Breast epithelium (tissue), 4 donors: Measurements from ENCODE around the gene GPN2. TPM values are rescaled to one million over a fixed set of nuclear protein-coding genes. Genes with fewer than 3 reads are reported as not detected.
A peak's percentile ranks its signal among the peaks of the same experiment; 100 is the strongest.

Source experiments
- DNase-seq, 2 donors: peaks; one replicate each; pipeline ENCODE4 v3.0.0-alpha.2; 2019; ENCODE audit warnings: low spot score in 2 of 2
- H3K27ac ChIP-seq, 2 donors: fragments of 200-600 bp; sonication (generic) in 1 of 2; one replicate each; pipeline ENCODE4 v1.5.1; 2016 to 2019; ENCODE audit warnings: mild to moderate bottlenecking in 1 of 2
- H3K27me3 ChIP-seq, 2 donors: fragments of 200-600 bp; sonication (generic) in 1 of 2; one replicate each; pipeline versions ENCODE4 v1.5.1 to v1.6.0; 2017 to 2019; ENCODE audit warnings: control low read depth in 1 of 2, mild to moderate bottlenecking in 1 of 2
- H3K36me3 ChIP-seq: fragments of 200-600 bp; one replicate; pipeline ENCODE4 v1.5.1; 2019
- H3K4me1 ChIP-seq, 2 donors: fragments of 200-600 bp; sonication (generic); one replicate each; pipeline ENCODE4 v1.5.1; 2016 to 2019; ENCODE audit warnings: control low read depth in 1 of 2
- H3K4me3 ChIP-seq, 3 donors: fragments of 200-600 bp; sonication (generic); 1 replicate in 2 of 3; 2 replicates in 1 of 3; pipeline ENCODE4 v1.5.1; 2016 to 2019; ENCODE audit warnings: mild to moderate bottlenecking in 3 of 3, moderate library complexity in 2 of 3
- H3K9me3 ChIP-seq, 2 donors: fragments of 200-600 bp; sonication (generic) in 1 of 2; one replicate each; pipeline ENCODE4 v1.5.1; 2016 to 2019; ENCODE audit warnings: control low read depth in 1 of 2
- POLR2A ChIP-seq: fragments of 450-650 bp; IDR thresholded peaks from one replicate; pipeline ENCODE4 v1.6.1; 2016; ENCODE audit warnings: antibody characterized with exemption, mild to moderate bottlenecking, moderate library complexity
- POLR2AphosphoS5 ChIP-seq, 3 donors: sonication (generic); formaldehyde crosslinking; IDR thresholded peaks; one replicate each; pipeline ENCODE4 v1.6.1; 2017; ENCODE audit warnings: antibody characterized with exemption in 3 of 3
- intact Hi-C: fragments of 100-400 bp; cut with DNase I; formaldehyde crosslinking; loops from one replicate; pipeline ENCODE4 v1.15.1; 2023; ENCODE audit warnings: low total_unique reads
- total RNA-seq, 3 donors: library from RNA; depleted of rRNA; stranded (reverse); fragments of >200 nt; gene quantifications; one replicate each; pipeline ENCODE4 v1.1.0, GENCODE V29; 2016
- TF ChIP-seq, protein P1 (sequence below), 3 donors: fragments of 450-650 bp; IDR thresholded peaks; one replicate each; pipeline ENCODE4 v1.5.1; 2016 to 2017; ENCODE audit warnings: antibody characterized with exemption in 3 of 3, mild to moderate bottlenecking in 3 of 3, moderate library complexity in 3 of 3

Gene GPN2
- 10 to 100 TPM in 2 of 3 donors, 1 to 10 TPM in 1; 8.5 to 17.7 (median 13.4) TPM for total RNA-seq

DNA sequence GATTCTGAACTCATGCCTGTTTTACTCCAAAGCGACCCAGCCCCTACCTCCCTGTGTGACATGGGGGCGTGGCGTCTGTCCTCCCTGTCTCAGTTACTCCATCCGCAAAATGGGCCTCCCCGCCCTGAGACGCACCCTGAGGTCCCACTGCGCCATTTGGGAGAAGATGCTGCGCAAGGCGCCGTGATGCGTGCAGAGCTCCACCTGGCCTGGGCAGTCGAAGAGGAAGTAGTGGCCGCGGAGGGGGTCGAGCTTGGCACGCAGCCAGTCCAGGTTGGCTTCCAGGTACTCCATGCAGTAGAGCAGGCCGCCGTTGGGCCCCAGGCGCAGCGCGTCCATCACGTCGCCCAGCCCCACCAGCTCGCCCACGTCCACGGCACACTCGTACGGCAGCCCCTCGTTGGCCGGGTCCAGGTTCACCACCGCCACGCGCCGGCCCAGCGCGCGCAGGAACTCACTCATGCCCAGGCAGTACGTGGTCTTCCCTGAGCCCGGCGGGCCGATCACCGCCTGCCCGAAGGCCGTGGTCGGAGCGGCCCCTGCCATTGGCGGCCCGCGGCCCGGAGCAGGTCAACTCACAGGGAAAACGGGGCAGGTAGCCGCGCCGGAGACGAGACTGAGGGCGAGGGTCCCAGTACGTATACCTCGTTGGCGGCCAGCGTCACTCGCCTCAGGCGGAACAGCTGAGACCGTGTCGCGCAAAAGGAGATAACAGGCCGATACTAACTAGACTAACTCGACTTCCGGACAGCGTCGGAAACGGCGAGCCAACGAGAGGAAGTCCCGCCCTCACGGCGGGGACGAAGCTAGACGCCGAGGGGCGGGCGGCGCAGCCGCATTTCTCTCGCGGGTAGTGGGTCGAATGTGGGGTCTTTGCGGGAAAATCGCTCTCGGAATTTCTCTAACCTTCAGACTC lies at the start of gene GPN2:
Gene GPN2, minus strand, starts transcription at position 733 of the 916 bp plus-strand sequence. Its CDS starts 187 bp downstream, at position 546.
- H3K9me3 ChIP-seq, result no peaks in the 10 kb centered on the region
- intact Hi-C loops, result loop anchor here (10.0 kb wide), 1 partner anchor 95 kb away; no protein-coding TSS in a partner anchor
- no peaks in the 10 kb centered on the region for H3K27me3 ChIP-seq
- peak; percentile 62 to 64 for DNase-seq
- TF ChIP-seq, protein P1, sequence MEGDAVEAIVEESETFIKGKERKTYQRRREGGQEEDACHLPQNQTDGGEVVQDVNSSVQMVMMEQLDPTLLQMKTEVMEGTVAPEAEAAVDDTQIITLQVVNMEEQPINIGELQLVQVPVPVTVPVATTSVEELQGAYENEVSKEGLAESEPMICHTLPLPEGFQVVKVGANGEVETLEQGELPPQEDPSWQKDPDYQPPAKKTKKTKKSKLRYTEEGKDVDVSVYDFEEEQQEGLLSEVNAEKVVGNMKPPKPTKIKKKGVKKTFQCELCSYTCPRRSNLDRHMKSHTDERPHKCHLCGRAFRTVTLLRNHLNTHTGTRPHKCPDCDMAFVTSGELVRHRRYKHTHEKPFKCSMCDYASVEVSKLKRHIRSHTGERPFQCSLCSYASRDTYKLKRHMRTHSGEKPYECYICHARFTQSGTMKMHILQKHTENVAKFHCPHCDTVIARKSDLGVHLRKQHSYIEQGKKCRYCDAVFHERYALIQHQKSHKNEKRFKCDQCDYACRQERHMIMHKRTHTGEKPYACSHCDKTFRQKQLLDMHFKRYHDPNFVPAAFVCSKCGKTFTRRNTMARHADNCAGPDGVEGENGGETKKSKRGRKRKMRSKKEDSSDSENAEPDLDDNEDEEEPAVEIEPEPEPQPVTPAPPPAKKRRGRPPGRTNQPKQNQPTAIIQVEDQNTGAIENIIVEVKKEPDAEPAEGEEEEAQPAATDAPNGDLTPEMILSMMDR (IDR thresholded peaks at IDR 0.05), result no peak
- TF ChIP-seq POLR2AphosphoS5 (IDR thresholded peaks at IDR 0.05) (peak in 2 of 3 donors; percentile 79 to 90), POLR2A (peak; percentile 50)
- H3K27ac ChIP-seq, result peak within 1 kb of the TSS; percentile 87 to 90
- no peaks in the 10 kb centered on the region for H3K36me3 ChIP-seq
- H3K4me3 ChIP-seq, result peak within 1 kb of the TSS; percentile 82 to 96 (median 95)
- H3K4me1 ChIP-seq, result peaks cover 9 to 13% of the 10 kb centered on the region in 2 donors

DNA sequence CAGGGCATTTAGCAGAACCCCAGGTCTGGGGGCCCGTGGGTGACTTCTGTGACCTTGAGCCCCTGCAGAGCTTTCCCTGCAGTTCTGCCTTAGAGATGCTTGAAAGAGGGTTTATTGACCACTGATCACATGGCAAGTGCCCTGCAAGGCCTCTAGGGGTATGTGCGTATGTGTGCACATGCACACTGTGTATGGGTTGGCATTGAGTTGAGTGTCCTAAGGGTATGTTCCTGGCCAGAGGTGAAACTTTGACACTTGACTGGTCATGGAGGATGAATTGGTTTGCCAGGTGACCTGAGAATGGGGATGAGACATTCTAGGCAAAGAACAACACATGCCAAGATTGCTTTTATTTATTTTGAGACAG lies 48.6 kb upstream of the GPN2 start:
- no peaks in the 10 kb centered on the region for H3K4me1 ChIP-seq
- no peak overlapping the region for H3K27ac ChIP-seq
- peaks cover 5% of the 10 kb centered on the region for H3K36me3 ChIP-seq
- no peak overlapping the region for H3K4me3 ChIP-seq
- no peaks in the 10 kb centered on the region for H3K9me3 ChIP-seq
- no peak for DNase-seq
- TF ChIP-seq POLR2AphosphoS5 (IDR thresholded peaks at IDR 0.05) (no peak), POLR2A (no peak)
- TF ChIP-seq, protein P1 (IDR thresholded peaks at IDR 0.05), result no peak
- H3K27me3 ChIP-seq, result no peaks in the 10 kb centered on the region
- intact Hi-C loops, result no loop called here

DNA sequence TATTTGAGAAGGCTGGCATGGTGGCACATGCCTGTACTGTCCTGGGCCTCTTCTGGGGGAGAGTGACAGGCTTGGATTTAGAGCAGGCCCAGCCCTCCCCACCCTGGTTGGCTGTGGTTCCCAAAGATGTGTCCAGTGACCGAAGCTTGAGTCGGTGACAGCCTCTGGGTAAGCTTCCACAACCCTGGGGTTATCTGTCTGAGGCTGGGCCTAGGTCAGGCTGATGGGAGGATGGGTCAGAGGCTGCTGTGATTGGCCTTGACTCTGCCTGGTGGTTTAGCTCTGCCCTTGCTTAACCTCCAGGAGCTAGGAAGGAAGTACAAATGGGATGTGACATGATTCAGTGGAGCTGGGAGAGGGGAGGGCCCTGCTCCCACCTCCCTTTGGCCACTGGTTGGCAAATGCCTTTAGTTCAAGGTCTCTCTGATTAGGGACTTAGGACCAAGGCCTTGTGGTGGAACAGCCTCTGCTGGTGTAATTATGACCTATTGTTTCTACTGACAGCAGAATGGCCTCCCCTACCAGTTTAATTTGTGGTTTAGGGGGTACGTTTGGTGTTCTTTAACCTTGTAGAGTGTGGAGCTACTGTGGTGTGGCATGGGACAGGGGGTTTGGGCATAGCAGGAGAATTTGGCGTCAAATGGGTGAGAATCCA lies 48.0 kb upstream of the GPN2 start:
- Histone ChIP-seq H3K27ac (no peak overlapping the region), H3K27me3 (no peaks in the 10 kb centered on the region), H3K4me3 (no peak overlapping the region), H3K36me3 (peaks cover 5% of the 10 kb centered on the region), H3K9me3 (no peaks in the 10 kb centered on the region), H3K4me1 (no peaks in the 10 kb centered on the region)
- TF ChIP-seq POLR2AphosphoS5 (IDR thresholded peaks at IDR 0.05) (no peak), POLR2A (no peak)
- TF ChIP-seq, protein P1 (IDR thresholded peaks at IDR 0.05), result no peak
- intact Hi-C loops, result no loop called here
- no peak for DNase-seq

DNA sequence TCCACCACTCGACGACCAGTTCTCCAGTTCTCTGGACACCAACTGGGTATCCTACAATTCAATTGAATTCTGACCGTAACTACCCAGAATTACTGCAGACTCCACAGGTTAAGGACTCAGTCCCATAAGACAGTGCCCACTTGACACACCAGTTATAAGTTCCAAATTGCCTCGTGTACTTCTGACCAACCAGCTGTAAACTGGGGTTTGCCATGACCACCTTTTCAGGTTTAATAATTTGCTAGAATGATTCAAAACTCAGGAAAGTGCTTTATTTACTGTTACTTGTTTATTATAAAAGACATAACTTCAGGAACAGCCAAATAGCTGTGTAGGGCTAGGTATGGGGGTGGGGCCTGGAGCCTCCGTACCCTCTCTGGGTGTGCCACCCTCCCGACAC lies 46.7 kb upstream of the GPN2 start:
- intact Hi-C loops, result no loop called here
- peaks cover 5% of the 10 kb centered on the region for H3K36me3 ChIP-seq
- no peaks in the 10 kb centered on the region for H3K9me3 ChIP-seq
- H3K4me3 ChIP-seq, result no peak overlapping the region
- H3K27me3 ChIP-seq, result no peaks in the 10 kb centered on the region
- TF ChIP-seq POLR2A (no peak), POLR2AphosphoS5 (IDR thresholded peaks at IDR 0.05) (no peak)
- TF ChIP-seq, protein P1 (IDR thresholded peaks at IDR 0.05), result no peak
- H3K4me1 ChIP-seq, result no peaks in the 10 kb centered on the region
- no peak overlapping the region for H3K27ac ChIP-seq
- no peak for DNase-seq

DNA sequence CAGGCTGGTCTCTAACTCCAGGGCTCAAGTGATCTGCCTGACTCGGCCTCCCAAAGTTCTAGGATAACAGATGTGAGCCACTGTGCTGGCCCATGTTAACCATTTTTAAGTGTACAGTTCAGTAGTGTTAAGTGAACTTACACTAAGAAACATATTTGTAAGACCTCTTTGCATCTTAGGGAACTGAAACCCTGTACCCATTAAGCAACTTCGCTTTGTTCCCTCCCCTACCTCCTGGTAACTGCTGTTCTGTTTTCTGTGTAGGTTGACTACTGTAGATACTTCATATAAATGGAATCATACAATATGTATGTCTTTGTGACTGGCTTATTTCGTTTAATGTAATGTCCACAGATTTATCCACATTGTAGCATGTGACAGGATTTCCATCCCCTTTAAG lies 42.4 kb upstream of the GPN2 start:
- Histone ChIP-seq H3K27me3 (no peaks in the 10 kb centered on the region), H3K4me1 (no peaks in the 10 kb centered on the region), H3K36me3 (no peaks in the 10 kb centered on the region), H3K27ac (no peak overlapping the region), H3K9me3 (no peaks in the 10 kb centered on the region), H3K4me3 (no peak overlapping the region)
- DNase-seq, result no peak
- intact Hi-C loops, result no loop called here
- TF ChIP-seq, protein P1 (IDR thresholded peaks at IDR 0.05), result no peak
- TF ChIP-seq POLR2A, result no peak
- TF ChIP-seq POLR2AphosphoS5 (IDR thresholded peaks at IDR 0.05), result no peak
